NCI-H748 (cell line): ENCODE data around the gene ULK4.
A peak's percentile ranks its signal among the peaks of the same experiment; 100 is the strongest.
"Not testable (repeated sequence)": the region's sequence is repeated elsewhere in the genome, so short reads cannot be mapped to it uniquely, and the experiment has no call there.

ENCODE experiments used
- DNase-seq: peaks from one replicate; lab custom pipeline; 2025; ENCODE audit not compliant: unreplicated experiment; lab: John Stamatoyannopoulos, UW

ULK4 gene

GRCh38 chr3:41284934-41285333, 677.0 kb downstream of the ULK4 start:
- not testable (repeated sequence) for DNase-seq

GRCh38 chr3:41277790-41278465, 684.0 kb downstream of the ULK4 start:
- DNase-seq, result peak; percentile 12

GRCh38 chr3:41276191-41276590, 685.7 kb downstream of the ULK4 start:
- DNase-seq, result no peak

- DNase-seq, result no peak
These were observed 686.8 kb downstream of the ULK4 start for GRCh38 chr3:41274944-41275668.

GRCh38 chr3:41272667-41273066, 689.2 kb downstream of the ULK4 start:
- DNase-seq, result no peak

- DNase-seq, result peak; percentile 28
These were observed 693.8 kb downstream of the ULK4 start for GRCh38 chr3:41267975-41268640.

- DNase-seq, result no peak
These were observed 696.1 kb downstream of the ULK4 start for GRCh38 chr3:41265823-41266273.

GRCh38 chr3:41265011-41265545, 696.8 kb downstream of the ULK4 start:
- no peak for DNase-seq

GRCh38 chr3:41260063-41260450, 701.8 kb downstream of the ULK4 start:
- DNase-seq, result no peak

GRCh38 chr3:41259449-41260062, 702.3 kb downstream of the ULK4 start:
- no peak for DNase-seq

- no peak for DNase-seq
These were observed 703.6 kb downstream of the ULK4 start for GRCh38 chr3:41258239-41258800.

GRCh38 chr3:41251593-41251992, 710.3 kb downstream of the ULK4 start:
- no peak for DNase-seq

GRCh38 chr3:41250825-41251224, 711.1 kb downstream of the ULK4 start:
- no peak for DNase-seq

GRCh38 chr3:41249318-41249717, 712.6 kb downstream of the ULK4 start:
- DNase-seq, result no peak

GRCh38 chr3:41248525-41248924, 713.4 kb downstream of the ULK4 start:
- DNase-seq, result no peak

GRCh38 chr3:41247055-41248004, 714.6 kb downstream of the ULK4 start:
- no peak for DNase-seq

- no peak for DNase-seq
These were observed 717.1 kb downstream of the ULK4 start for GRCh38 chr3:41244620-41245336.

GRCh38 chr3:41243183-41243582, 718.7 kb downstream of the ULK4 start:
- no peak for DNase-seq
